ENCODE measurements around the gene DNAH9.

The DNAH9 gene

GRCh38 chr17:11816409-11816808, 218.1 kb downstream of the DNAH9 start:
- H3K27me3 ChIP-seq (replicated peaks; ENCODE audit: control insufficient read depth, insufficient read depth, low read length, poor library complexity, severe bottlenecking), result no peaks in the 10 kb centered on the region
- no peak for DNase-seq
- no peaks in the 10 kb centered on the region for H3K9me3 ChIP-seq (ENCODE audit: control insufficient read depth, low read length)
- H3K36me3 ChIP-seq (ENCODE audit: control insufficient read depth, insufficient read depth, low read length), result no peaks in the 10 kb centered on the region
- no peak overlapping the region for H3K4me3 ChIP-seq (ENCODE audit: insufficient read depth, low read depth, low read length, poor library complexity, severe bottlenecking)
- H3K4me1 ChIP-seq (ENCODE audit: control insufficient read depth, insufficient read depth, low read length, poor library complexity, severe bottlenecking), result no peaks in the 10 kb centered on the region
- H3K27ac ChIP-seq (ENCODE audit: insufficient read depth, low read length, poor library complexity, severe bottlenecking), result no peak overlapping the region

- Histone ChIP-seq H3K27ac (ENCODE audit: insufficient read depth, low read length, poor library complexity, severe bottlenecking) (no peak overlapping the region), H3K4me1 (ENCODE audit: control insufficient read depth, insufficient read depth, low read length, poor library complexity, severe bottlenecking) (no peaks in the 10 kb centered on the region), H3K4me3 (ENCODE audit: insufficient read depth, low read depth, low read length, poor library complexity, severe bottlenecking) (no peak overlapping the region), H3K36me3 (ENCODE audit: control insufficient read depth, insufficient read depth, low read length) (no peaks in the 10 kb centered on the region), H3K27me3 (replicated peaks; ENCODE audit: control insufficient read depth, insufficient read depth, low read length, poor library complexity, severe bottlenecking) (no peaks in the 10 kb centered on the region), H3K9me3 (ENCODE audit: control insufficient read depth, low read length) (no peaks in the 10 kb centered on the region)
- no peak for DNase-seq
Observed at GRCh38 chr17:11823862-11824261, 225.6 kb downstream of the DNAH9 start.

DNA sequence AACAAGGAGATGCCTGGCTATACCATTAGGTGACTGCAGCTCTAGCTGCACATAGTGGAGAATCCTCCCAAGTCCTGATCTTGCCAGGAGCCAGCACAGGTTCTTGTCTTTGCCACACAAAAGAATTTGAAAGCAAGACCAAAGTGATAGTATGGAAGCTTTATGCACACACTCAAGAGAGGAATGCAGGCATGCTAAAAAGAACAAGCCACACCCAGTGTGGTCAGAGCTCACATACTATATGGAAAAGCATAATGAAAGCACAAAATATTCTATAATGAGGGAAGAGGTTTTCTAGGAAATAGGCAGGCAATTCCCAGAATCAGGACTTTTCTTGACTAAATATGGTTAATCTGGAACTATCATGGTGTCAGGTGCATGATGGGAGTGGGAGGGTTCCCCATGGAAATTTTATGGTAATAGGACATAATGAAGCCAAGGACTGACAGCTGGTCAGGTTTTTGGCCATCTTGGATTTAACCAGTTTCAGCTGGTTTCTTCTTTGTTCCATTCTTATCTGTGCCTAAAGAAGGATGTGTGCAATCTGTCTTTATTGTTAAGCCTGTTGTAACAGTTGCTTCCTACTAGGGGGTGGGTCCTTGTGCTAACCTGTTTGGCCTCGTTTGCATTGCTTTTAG, 227.4 kb downstream of the DNAH9 start:
- Histone ChIP-seq H3K4me1 (ENCODE audit: control insufficient read depth, insufficient read depth, low read length, poor library complexity, severe bottlenecking) (no peaks in the 10 kb centered on the region), H3K9me3 (ENCODE audit: control insufficient read depth, low read length) (no peaks in the 10 kb centered on the region), H3K4me3 (ENCODE audit: insufficient read depth, low read depth, low read length, poor library complexity, severe bottlenecking) (no peak overlapping the region), H3K27me3 (replicated peaks; ENCODE audit: control insufficient read depth, insufficient read depth, low read length, poor library complexity, severe bottlenecking) (no peaks in the 10 kb centered on the region), H3K36me3 (ENCODE audit: control insufficient read depth, insufficient read depth, low read length) (no peaks in the 10 kb centered on the region), H3K27ac (ENCODE audit: insufficient read depth, low read length, poor library complexity, severe bottlenecking) (no peak overlapping the region)
- DNase-seq, result no peak

GRCh38 chr17:11832401-11833137, 234.3 kb downstream of the DNAH9 start:
- Histone ChIP-seq H3K27ac (ENCODE audit: insufficient read depth, low read length, poor library complexity, severe bottlenecking) (no peak overlapping the region), H3K9me3 (ENCODE audit: control insufficient read depth, low read length) (peaks cover 3% of the 10 kb centered on the region), H3K4me1 (ENCODE audit: control insufficient read depth, insufficient read depth, low read length, poor library complexity, severe bottlenecking) (no peaks in the 10 kb centered on the region), H3K4me3 (ENCODE audit: insufficient read depth, low read depth, low read length, poor library complexity, severe bottlenecking) (no peak overlapping the region), H3K36me3 (ENCODE audit: control insufficient read depth, insufficient read depth, low read length) (no peaks in the 10 kb centered on the region), H3K27me3 (replicated peaks; ENCODE audit: control insufficient read depth, insufficient read depth, low read length, poor library complexity, severe bottlenecking) (no peaks in the 10 kb centered on the region)
- no peak for DNase-seq

GRCh38 chr17:11836508-11836907, 238.2 kb downstream of the DNAH9 start:
- Histone ChIP-seq H3K4me1 (ENCODE audit: control insufficient read depth, insufficient read depth, low read length, poor library complexity, severe bottlenecking) (no peaks in the 10 kb centered on the region), H3K9me3 (ENCODE audit: control insufficient read depth, low read length) (peaks cover 3% of the 10 kb centered on the region), H3K4me3 (ENCODE audit: insufficient read depth, low read depth, low read length, poor library complexity, severe bottlenecking) (no peak overlapping the region), H3K36me3 (ENCODE audit: control insufficient read depth, insufficient read depth, low read length) (no peaks in the 10 kb centered on the region), H3K27me3 (replicated peaks; ENCODE audit: control insufficient read depth, insufficient read depth, low read length, poor library complexity, severe bottlenecking) (no peaks in the 10 kb centered on the region), H3K27ac (ENCODE audit: insufficient read depth, low read length, poor library complexity, severe bottlenecking) (no peak overlapping the region)
- DNase-seq, result no peak

DNA sequence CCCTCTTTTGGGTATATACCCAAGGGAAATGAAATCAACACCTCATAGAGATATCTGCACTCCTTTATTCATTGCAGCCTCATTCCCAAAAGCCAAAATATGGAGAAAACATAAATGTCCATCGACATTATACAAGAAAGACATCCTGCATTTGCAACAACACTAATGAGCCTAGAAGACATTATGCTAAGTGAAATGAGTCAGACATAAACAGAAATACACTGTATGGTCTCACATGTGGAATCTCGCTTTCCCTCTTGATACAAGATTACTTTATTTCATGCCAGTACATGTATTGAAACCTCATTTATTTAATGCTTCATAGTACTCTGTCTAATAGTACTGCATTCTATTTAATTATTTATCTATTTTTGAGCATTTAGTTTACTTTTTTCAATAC, 241.8 kb downstream of the DNAH9 start:
- DNase-seq, result no peak
- H3K36me3 ChIP-seq (ENCODE audit: control insufficient read depth, insufficient read depth, low read length), result no peaks in the 10 kb centered on the region
- no peaks in the 10 kb centered on the region for H3K9me3 ChIP-seq (ENCODE audit: control insufficient read depth, low read length)
- no peaks in the 10 kb centered on the region for H3K4me1 ChIP-seq (ENCODE audit: control insufficient read depth, insufficient read depth, low read length, poor library complexity, severe bottlenecking)
- H3K27me3 ChIP-seq (replicated peaks; ENCODE audit: control insufficient read depth, insufficient read depth, low read length, poor library complexity, severe bottlenecking), result no peaks in the 10 kb centered on the region
- H3K4me3 ChIP-seq (ENCODE audit: insufficient read depth, low read depth, low read length, poor library complexity, severe bottlenecking), result no peak overlapping the region
- no peak overlapping the region for H3K27ac ChIP-seq (ENCODE audit: insufficient read depth, low read length, poor library complexity, severe bottlenecking)

- no peak for DNase-seq
- no peaks in the 10 kb centered on the region for H3K36me3 ChIP-seq (ENCODE audit: control insufficient read depth, insufficient read depth, low read length)
- no peak overlapping the region for H3K27ac ChIP-seq (ENCODE audit: insufficient read depth, low read length, poor library complexity, severe bottlenecking)
- H3K4me3 ChIP-seq (ENCODE audit: insufficient read depth, low read depth, low read length, poor library complexity, severe bottlenecking), result no peak overlapping the region
- H3K9me3 ChIP-seq (ENCODE audit: control insufficient read depth, low read length), result no peaks in the 10 kb centered on the region
- H3K27me3 ChIP-seq (replicated peaks; ENCODE audit: control insufficient read depth, insufficient read depth, low read length, poor library complexity, severe bottlenecking), result no peaks in the 10 kb centered on the region
- no peaks in the 10 kb centered on the region for H3K4me1 ChIP-seq (ENCODE audit: control insufficient read depth, insufficient read depth, low read length, poor library complexity, severe bottlenecking)
Observed at GRCh38 chr17:11840831-11841230, 242.6 kb downstream of the DNAH9 start.

GRCh38 chr17:11848330-11848729, 250.1 kb downstream of the DNAH9 start:
- Histone ChIP-seq H3K36me3 (ENCODE audit: control insufficient read depth, insufficient read depth, low read length) (no peaks in the 10 kb centered on the region), H3K27ac (ENCODE audit: insufficient read depth, low read length, poor library complexity, severe bottlenecking) (no peak overlapping the region), H3K9me3 (ENCODE audit: control insufficient read depth, low read length) (no peaks in the 10 kb centered on the region), H3K4me3 (ENCODE audit: insufficient read depth, low read depth, low read length, poor library complexity, severe bottlenecking) (no peak overlapping the region), H3K4me1 (ENCODE audit: control insufficient read depth, insufficient read depth, low read length, poor library complexity, severe bottlenecking) (no peaks in the 10 kb centered on the region), H3K27me3 (replicated peaks; ENCODE audit: control insufficient read depth, insufficient read depth, low read length, poor library complexity, severe bottlenecking) (no peaks in the 10 kb centered on the region)
- DNase-seq, result no peak

DNA sequence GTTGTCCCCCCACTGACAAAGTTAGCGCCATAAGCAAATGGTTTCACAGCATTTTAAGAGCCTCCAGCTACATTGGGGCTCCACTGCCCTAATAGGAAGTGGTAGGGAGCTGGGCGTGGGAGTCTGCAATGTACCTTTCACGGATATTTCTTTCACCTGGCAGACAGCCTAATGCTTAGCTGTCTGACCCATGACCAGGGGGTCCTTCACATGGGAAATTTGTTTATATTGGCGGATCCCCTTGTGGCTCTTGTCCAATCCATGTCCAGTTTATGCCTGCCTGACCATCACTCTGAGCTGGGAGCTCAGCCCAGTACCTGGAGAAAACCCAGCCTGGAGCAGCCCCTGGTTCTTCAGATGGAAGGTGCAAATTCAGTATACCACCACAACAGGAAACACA, 254.0 kb downstream of the DNAH9 start:
- H3K4me3 ChIP-seq (ENCODE audit: insufficient read depth, low read depth, low read length, poor library complexity, severe bottlenecking), result no peak overlapping the region
- no peaks in the 10 kb centered on the region for H3K4me1 ChIP-seq (ENCODE audit: control insufficient read depth, insufficient read depth, low read length, poor library complexity, severe bottlenecking)
- no peaks in the 10 kb centered on the region for H3K9me3 ChIP-seq (ENCODE audit: control insufficient read depth, low read length)
- H3K27me3 ChIP-seq (replicated peaks; ENCODE audit: control insufficient read depth, insufficient read depth, low read length, poor library complexity, severe bottlenecking), result no peaks in the 10 kb centered on the region
- no peaks in the 10 kb centered on the region for H3K36me3 ChIP-seq (ENCODE audit: control insufficient read depth, insufficient read depth, low read length)
- H3K27ac ChIP-seq (ENCODE audit: insufficient read depth, low read length, poor library complexity, severe bottlenecking), result no peak overlapping the region
- no peak for DNase-seq

GRCh38 chr17:11852912-11853311, 254.6 kb downstream of the DNAH9 start:
- no peak overlapping the region for H3K4me3 ChIP-seq (ENCODE audit: insufficient read depth, low read depth, low read length, poor library complexity, severe bottlenecking)
- H3K4me1 ChIP-seq (ENCODE audit: control insufficient read depth, insufficient read depth, low read length, poor library complexity, severe bottlenecking), result no peaks in the 10 kb centered on the region
- H3K9me3 ChIP-seq (ENCODE audit: control insufficient read depth, low read length), result no peaks in the 10 kb centered on the region
- DNase-seq, result no peak
- no peak overlapping the region for H3K27ac ChIP-seq (ENCODE audit: insufficient read depth, low read length, poor library complexity, severe bottlenecking)
- H3K27me3 ChIP-seq (replicated peaks; ENCODE audit: control insufficient read depth, insufficient read depth, low read length, poor library complexity, severe bottlenecking), result no peaks in the 10 kb centered on the region
- H3K36me3 ChIP-seq (ENCODE audit: control insufficient read depth, insufficient read depth, low read length), result no peaks in the 10 kb centered on the region
